SK-N-SH (cell line): Measurements from ENCODE around the gene ATG4B. TPM values are rescaled to one million over a fixed set of nuclear protein-coding genes. Genes with fewer than 3 reads are reported as not detected.

Experiments
- CTCF ChIA-PET: fragments of 300-600, 350-600 bp; formaldehyde crosslinking; extraction: SDS; loops from one replicate; lab custom pipeline; 2021; lab: Yijun Ruan, JAX
- POLR2A ChIA-PET: fragments of 350-600 bp; sonication (Branson Sonifier 250); formaldehyde crosslinking; extraction: SDS; loops from one replicate; lab custom pipeline; 2020; ENCODE audit warnings: antibody characterized with exemption, inconsistent platforms; lab: Yijun Ruan, JAX
- DNase-seq: peaks from one replicate; pipeline ENCODE4 v3.0.0; 2012
- H2AFZ ChIP-seq: fragments of 200-600 bp; sonication (generic); 2 replicates; pipeline ENCODE4 v1.8.1; 2016; ENCODE audit warnings: antibody characterized with exemption, mild to moderate bottlenecking, low read depth
- H3F3A ChIP-seq: fragments of 200-600 bp; sonication (generic); replicated peaks from 2 replicates; pipeline ENCODE3; 2016; ENCODE audit warnings: antibody characterized with exemption, mild to moderate bottlenecking; ENCODE audit not compliant: insufficient read depth
- H3K27ac ChIP-seq, 2 experiments: fragments of 200-500 bp in 1 of 2; fragments of 200-600 bp in 1 of 2; sonication (Bioruptor generic) in 1 of 2; sonication (generic), shearing (Covaris generic) in 1 of 2; 2 replicates each; pipeline versions ENCODE4 v1.5.1 to v1.6.1; 2014 to 2016; ENCODE audit warnings: low read depth in 2 of 2, inconsistent platforms in 1 of 2, low read length in 1 of 2, mild to moderate bottlenecking in 1 of 2, mixed read lengths in 1 of 2
- H3K27me3 ChIP-seq: fragments of 200-600 bp; sonication (generic), shearing (Covaris generic); 2 replicates; pipeline ENCODE4 v1.6.1; 2016; ENCODE audit warnings: mixed run types; ENCODE audit not compliant: insufficient read depth
- H3K36me3 ChIP-seq, 2 experiments: fragments of 200-500 bp in 1 of 2; fragments of 200-600 bp in 1 of 2; sonication (Bioruptor generic) in 1 of 2; sonication (generic) in 1 of 2; replicated peaks in 1 of 2; 2 replicates each; pipeline versions ENCODE3 to v1.5.1; 2014 to 2016; ENCODE audit warnings: low read length in 1 of 2, mild to moderate bottlenecking in 1 of 2; ENCODE audit not compliant: insufficient read depth in 2 of 2, control insufficient read depth in 1 of 2
- H3K4me1 ChIP-seq, 2 experiments: fragments of 200-500 bp in 1 of 2; fragments of 200-600 bp in 1 of 2; sonication (Bioruptor generic) in 1 of 2; sonication (generic), shearing (Covaris generic) in 1 of 2; 2 replicates each; pipeline versions ENCODE4 v1.5.1 to v1.6.1; 2014 to 2016; ENCODE audit warnings: low read depth in 1 of 2, low read length in 1 of 2, mixed run types in 1 of 2; ENCODE audit not compliant: insufficient read depth in 2 of 2, control insufficient read depth in 1 of 2
- H3K4me2 ChIP-seq: fragments of 200-600 bp; sonication (generic), shearing (Covaris generic); 2 replicates; pipeline ENCODE4 v1.6.1; 2017; ENCODE audit warnings: mixed run types
- H3K4me3 ChIP-seq, 2 experiments: fragments of 200-500 bp in 1 of 2; fragments of 200-600 bp in 1 of 2; sonication (Bioruptor generic) in 1 of 2; sonication (generic), shearing (Covaris generic) in 1 of 2; 2 replicates each; pipeline versions ENCODE4 v1.5.1 to v1.8.1; 2014 to 2016; ENCODE audit warnings: low read depth in 2 of 2, inconsistent platforms in 1 of 2, low read length in 1 of 2, mild to moderate bottlenecking in 1 of 2, mixed read lengths in 1 of 2, moderate library complexity in 1 of 2
- H3K79me2 ChIP-seq: fragments of 200-600 bp; sonication (generic); 2 replicates; pipeline ENCODE4 v1.8.1; 2017; ENCODE audit warnings: mild to moderate bottlenecking; ENCODE audit not compliant: insufficient read depth
- H3K9ac ChIP-seq: fragments of 200-600 bp; sonication (generic); 2 replicates; pipeline ENCODE4 v1.6.1; 2017; ENCODE audit warnings: mixed run types
- H3K9me2 ChIP-seq: fragments of 200-600 bp; sonication (generic); 2 replicates; pipeline ENCODE4 v1.6.1; 2017; ENCODE audit warnings: mixed run types
- H3K9me3 ChIP-seq: fragments of 200-600 bp; sonication (generic); 2 replicates; pipeline ENCODE4 v1.6.1; 2017; ENCODE audit warnings: mixed run types, mild to moderate bottlenecking, moderate library complexity
- H4K20me1 ChIP-seq: fragments of 200-600 bp; sonication (generic); 2 replicates; pipeline ENCODE4 v1.6.1; 2017; ENCODE audit warnings: mild to moderate bottlenecking, mixed run types; ENCODE audit not compliant: insufficient read depth
- CHD2 ChIP-seq: fragments of 150-350 bp; IDR thresholded peaks from 2 replicates; pipeline ENCODE4 v1.6.1; 2018; ENCODE audit warnings: low read length; ENCODE audit not compliant: partially characterized antibody
- ELF1 ChIP-seq: IDR thresholded peaks from 2 replicates; pipeline ENCODE4 v1.4.0; 2012
- EZH2phosphoT487 ChIP-seq: fragments of 200-600 bp; sonication (generic); IDR thresholded peaks from 2 replicates; pipeline ENCODE4 v1.6.1; 2017; ENCODE audit warnings: low read depth, mixed run types, mild to moderate bottlenecking, antibody characterized with exemption, moderate library complexity, borderline replicate concordance
- FOSL2 ChIP-seq: IDR thresholded peaks from 2 replicates; pipeline ENCODE4 v1.4.0; 2012; ENCODE audit warnings: low read depth, mild to moderate bottlenecking, moderate library complexity, borderline replicate concordance
- FOXM1 ChIP-seq: IDR thresholded peaks from 2 replicates; pipeline ENCODE4 v1.4.0; 2012; ENCODE audit warnings: low read depth, mild to moderate bottlenecking
- JUND ChIP-seq: IDR thresholded peaks from 2 replicates; pipeline ENCODE4 v1.4.0; 2012
- MEF2A ChIP-seq: IDR thresholded peaks from 2 replicates; pipeline ENCODE4 v1.4.0; 2012; ENCODE audit warnings: low read depth, borderline replicate concordance
- NFIC ChIP-seq: IDR thresholded peaks from 2 replicates; pipeline ENCODE4 v1.4.0; 2012; ENCODE audit warnings: borderline replicate concordance
- POLR2AphosphoS5 ChIP-seq: IDR thresholded peaks from 2 replicates; pipeline ENCODE4 v1.6.1; 2012; ENCODE audit warnings: low read depth, low read length
- RAD21 ChIP-seq: IDR thresholded peaks from 2 replicates; pipeline ENCODE4 v1.6.1; 2012; ENCODE audit warnings: mild to moderate bottlenecking, low read length
- RCOR1 ChIP-seq: fragments of 150-350 bp; IDR thresholded peaks from 2 replicates; pipeline ENCODE4 v1.6.1; 2017; ENCODE audit warnings: antibody characterized with exemption, low read length
- REST ChIP-seq: IDR thresholded peaks from 2 replicates; pipeline ENCODE4 v1.6.1; 2012; ENCODE audit warnings: mild to moderate bottlenecking, low read depth, low read length, moderate library complexity
- RFX5 ChIP-seq: IDR thresholded peaks from 2 replicates; pipeline ENCODE4 v1.6.1; 2012; ENCODE audit warnings: mild to moderate bottlenecking, improper control_type of control experiment, low read length
- TCF12 ChIP-seq: IDR thresholded peaks from 2 replicates; pipeline ENCODE4 v1.4.0; 2012
- YY1 ChIP-seq: IDR thresholded peaks from 2 replicates; pipeline ENCODE4 v1.4.0; 2012; ENCODE audit warnings: low read depth, mild to moderate bottlenecking
- ZBTB33 ChIP-seq: IDR thresholded peaks from 2 replicates; pipeline ENCODE4 v1.4.0; 2012; ENCODE audit warnings: low read depth, borderline replicate concordance
- WGBS: methylation state at CpG from one replicate; pipeline ENCODE4 v1.1.6; 2017; ENCODE audit warnings: low lambda C conversion rate; 5-methylcytosine and 5-hydroxymethylcytosine counted together
- polyA plus RNA-seq, 3 experiments: library from polyadenylated mRNA; depleted of rRNA; stranded (reverse); fragments of >200 nt; gene quantifications; 2 replicates each; pipeline ENCODE4 v1.2.3, GENCODE V29; 2012
- TF ChIP-seq, protein P1 (sequence below): fragments of 150-350 bp; IDR thresholded peaks from 2 replicates; pipeline ENCODE4 v1.6.1; 2017; ENCODE audit warnings: antibody characterized with exemption, low read length, low read depth, borderline replicate concordance
- TF ChIP-seq, protein P2 (sequence below): IDR thresholded peaks from 2 replicates; pipeline ENCODE4 v1.4.0; 2012; ENCODE audit warnings: low read depth
- TF ChIP-seq, protein P3 (sequence below): fragments of 150-350 bp; IDR thresholded peaks from 2 replicates; pipeline ENCODE4 v1.6.1; 2016; ENCODE audit warnings: mild to moderate bottlenecking, low read depth, low read length

ATG4B gene
- polyA plus RNA-seq, 1 of the 3 experiments (the other 2 are of a cell fraction) = 107 TPM

DNA sequence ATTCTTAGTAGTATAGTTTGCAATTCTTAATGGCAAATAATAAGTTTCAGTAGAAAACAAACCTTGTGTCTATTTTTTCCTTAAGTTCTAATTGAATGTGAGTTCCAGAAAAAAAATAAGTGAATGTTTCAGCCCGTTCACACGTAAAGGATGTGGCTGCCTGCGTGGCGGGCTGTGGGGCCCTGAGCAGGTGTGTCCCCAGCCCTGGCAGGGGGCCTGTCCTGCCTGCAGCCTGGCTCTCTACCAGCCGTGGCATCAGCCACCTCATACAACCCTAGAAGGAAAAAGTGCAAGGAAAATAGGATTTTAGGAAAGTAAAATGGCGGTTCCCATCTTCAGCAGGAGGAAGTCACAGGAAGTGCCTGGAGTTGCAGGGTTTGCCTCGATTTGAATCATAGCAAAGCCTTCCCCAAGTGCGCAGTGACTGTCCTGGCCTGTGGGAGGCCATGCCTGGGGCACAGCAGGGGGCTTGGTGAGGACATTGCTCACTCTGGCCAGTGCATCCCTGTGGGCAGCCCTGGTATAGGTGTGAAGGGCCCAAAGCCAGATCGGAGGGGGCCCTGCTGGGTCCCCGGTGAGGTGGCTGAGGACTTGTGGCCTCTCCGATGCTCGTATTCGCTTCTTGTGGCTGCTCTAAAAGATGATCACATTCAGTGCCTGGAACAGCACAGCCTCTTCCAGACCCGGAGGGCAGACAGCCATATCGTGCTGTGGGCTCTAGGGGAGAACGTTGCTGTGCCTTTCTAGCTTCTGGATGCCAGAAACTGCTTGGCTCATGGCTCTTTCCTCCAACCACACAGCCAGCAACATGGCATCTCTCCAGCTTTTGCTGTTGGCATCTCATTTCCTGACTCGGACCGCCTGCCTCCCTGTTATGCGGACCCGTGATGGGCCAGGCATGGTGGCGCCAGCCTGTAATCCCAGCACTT is 36.6 kb downstream of the ATG4B start (continued):
- TF ChIP-seq ZBTB33 (no peak), JUND (no peak), YY1 (no peak), REST (no peak)

DNA sequence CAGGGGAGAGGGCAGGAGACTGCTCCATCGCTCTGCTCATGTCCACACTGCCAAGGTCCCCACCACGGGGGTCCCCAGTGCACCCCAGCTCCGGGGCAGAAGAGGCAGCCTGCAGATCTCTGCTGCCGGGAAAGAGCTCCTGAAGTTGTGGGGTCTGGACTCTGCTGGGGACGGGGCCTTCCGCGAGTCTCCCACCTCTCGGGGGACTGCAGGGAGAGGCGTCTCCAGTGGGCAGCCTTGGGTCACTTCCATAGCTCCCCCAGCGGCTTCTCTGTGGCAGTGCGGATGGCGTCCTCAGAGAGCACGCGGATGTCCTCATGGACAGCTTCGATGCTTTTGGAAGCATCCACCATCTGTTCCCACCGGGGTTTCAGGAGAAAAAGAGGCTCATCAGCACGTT is 38.4 kb downstream of the ATG4B start:
- no peaks in the 10 kb centered on the region for H3K9me3 ChIP-seq
- peaks cover 5% of the 10 kb centered on the region; the same call in 1 of the 2 replicates for H4K20me1 ChIP-seq
- H3K4me2 ChIP-seq = no peak overlapping the region
- no peaks in the 10 kb centered on the region for H3K9me2 ChIP-seq
- no peak overlapping the region for H3K9ac ChIP-seq
- ChIA-PET POLR2A (interaction anchor here (0.7 kb wide), 1 partner anchor 60 kb away, joined by 3 read pairs; no protein-coding TSS in a partner anchor), CTCF (interaction anchor here (0.6 to 0.7 kb wide), 2 partner anchors 10 to 203 kb away, joined by 3 read pairs; no protein-coding TSS in a partner anchor)
- peaks cover 0 to 10% of the 10 kb centered on the region in 2 experiments; a peak in 1 of 4 replicates for H3K4me1 ChIP-seq
- H3F3A ChIP-seq = peaks cover 9% of the 10 kb centered on the region
- WGBS = 93% methylated on average over 3 of the region's 17 CpGs
- H3K27ac ChIP-seq = no peak overlapping the region
- H3K79me2 ChIP-seq = peaks cover 18% of the 10 kb centered on the region; the same call in 1 of the 2 replicates
- DNase-seq = no peak
- H2AFZ ChIP-seq = no peak overlapping the region
- H3K27me3 ChIP-seq = no peaks in the 10 kb centered on the region
- no peak overlapping the region for H3K4me3 ChIP-seq
- H3K36me3 ChIP-seq = peaks cover 14 to 48% of the 10 kb centered on the region in 2 experiments
- no peak for TF ChIP-seq YY1
- TF ChIP-seq FOSL2 = no peak
- no peak for TF ChIP-seq CHD2
- TF ChIP-seq, protein P1, sequence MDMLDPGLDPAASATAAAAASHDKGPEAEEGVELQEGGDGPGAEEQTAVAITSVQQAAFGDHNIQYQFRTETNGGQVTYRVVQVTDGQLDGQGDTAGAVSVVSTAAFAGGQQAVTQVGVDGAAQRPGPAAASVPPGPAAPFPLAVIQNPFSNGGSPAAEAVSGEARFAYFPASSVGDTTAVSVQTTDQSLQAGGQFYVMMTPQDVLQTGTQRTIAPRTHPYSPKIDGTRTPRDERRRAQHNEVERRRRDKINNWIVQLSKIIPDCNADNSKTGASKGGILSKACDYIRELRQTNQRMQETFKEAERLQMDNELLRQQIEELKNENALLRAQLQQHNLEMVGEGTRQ = no peak
- no peak for TF ChIP-seq TCF12
- TF ChIP-seq, protein P2, sequence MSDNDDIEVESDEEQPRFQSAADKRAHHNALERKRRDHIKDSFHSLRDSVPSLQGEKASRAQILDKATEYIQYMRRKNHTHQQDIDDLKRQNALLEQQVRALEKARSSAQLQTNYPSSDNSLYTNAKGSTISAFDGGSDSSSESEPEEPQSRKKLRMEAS = no peak
- TF ChIP-seq RCOR1 = no peak
- no peak for TF ChIP-seq ZBTB33
- no peak for TF ChIP-seq RFX5
- no peak for TF ChIP-seq ELF1
- no peak for TF ChIP-seq EZH2phosphoT487
- no peak for TF ChIP-seq RAD21
- no peak for TF ChIP-seq NFIC
- TF ChIP-seq, protein P3, sequence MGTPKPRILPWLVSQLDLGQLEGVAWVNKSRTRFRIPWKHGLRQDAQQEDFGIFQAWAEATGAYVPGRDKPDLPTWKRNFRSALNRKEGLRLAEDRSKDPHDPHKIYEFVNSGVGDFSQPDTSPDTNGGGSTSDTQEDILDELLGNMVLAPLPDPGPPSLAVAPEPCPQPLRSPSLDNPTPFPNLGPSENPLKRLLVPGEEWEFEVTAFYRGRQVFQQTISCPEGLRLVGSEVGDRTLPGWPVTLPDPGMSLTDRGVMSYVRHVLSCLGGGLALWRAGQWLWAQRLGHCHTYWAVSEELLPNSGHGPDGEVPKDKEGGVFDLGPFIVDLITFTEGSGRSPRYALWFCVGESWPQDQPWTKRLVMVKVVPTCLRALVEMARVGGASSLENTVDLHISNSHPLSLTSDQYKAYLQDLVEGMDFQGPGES = no peak
- no peak for TF ChIP-seq POLR2AphosphoS5
- no peak for TF ChIP-seq FOXM1
- no peak for TF ChIP-seq MEF2A
